Caco-2 (cell line): Measurements from ENCODE around the gene DUSP12. TPM values are rescaled to one million over a fixed set of nuclear protein-coding genes. Genes with fewer than 3 reads are reported as not detected.

Experiments used
- BruUV-seq: library from RNA; stranded (reverse); fragments of 400-500 nt; replicated peaks from 2 replicates; lab custom pipeline; 2021; lab: Mats Ljungman, UMichigan
- CTCF ChIA-PET: fragments of 300-600 bp; sonication (Branson Sonifier 250); formaldehyde crosslinking; loops from one replicate; lab custom pipeline; 2022; ENCODE audit warnings: antibody characterized with exemption; lab: Charles Lee
- POLR2A ChIA-PET: fragments of 300-600 bp; sonication (Branson Sonifier 250); formaldehyde crosslinking; loops from one replicate; lab custom pipeline; 2022; ENCODE audit warnings: antibody characterized with exemption; lab: Charles Lee
- DNase-seq, 2 experiments: peaks; one replicate each; pipeline versions ENCODE4 v3.0.0 to v3.0.0-alpha.2; 2020 to 2022
- H3K27me3 ChIP-seq: replicated peaks from 2 replicates; pipeline ENCODE4 v1.6.0; 2011; ENCODE audit warnings: low read length; ENCODE audit not compliant: control insufficient read depth, insufficient read depth
- H3K36me3 ChIP-seq: 2 replicates; pipeline ENCODE4 v1.5.1; 2011; ENCODE audit warnings: low read length; ENCODE audit not compliant: control insufficient read depth, insufficient read depth
- H3K4me1 ChIP-seq: fragments of 250-450 bp; sonication (Bioruptor Pico); 2 replicates; pipeline ENCODE4 v1.5.1; 2020; ENCODE audit warnings: mild to moderate bottlenecking
- H3K4me3 ChIP-seq: 2 replicates; pipeline ENCODE4 v1.5.1; 2011; ENCODE audit warnings: low read depth, mild to moderate bottlenecking, control low read depth, low read length
- H3K9me3 ChIP-seq: fragments of 250-450 bp; sonication (Bioruptor Pico); 2 replicates; pipeline ENCODE4 v1.5.1; 2020; ENCODE audit warnings: mild to moderate bottlenecking, moderate library complexity
- H3K27ac Mint-ChIP-seq: one replicate; pipeline ENCODE4 v1.8.0; 2022; ENCODE audit warnings: mixed read lengths; ENCODE audit not compliant: unreplicated experiment
- H3K27me3 Mint-ChIP-seq: one replicate; pipeline ENCODE4 v1.8.0; 2022; ENCODE audit warnings: mixed read lengths; ENCODE audit not compliant: insufficient read depth, unreplicated experiment
- H3K36me3 Mint-ChIP-seq: one replicate; pipeline ENCODE4 v1.8.0; 2022; ENCODE audit warnings: mild to moderate bottlenecking, mixed read lengths; ENCODE audit not compliant: insufficient read depth, unreplicated experiment
- H3K4me1 Mint-ChIP-seq: one replicate; pipeline ENCODE4 v1.8.0; 2022; ENCODE audit warnings: low read depth, mixed read lengths; ENCODE audit not compliant: unreplicated experiment
- H3K4me3 Mint-ChIP-seq: one replicate; pipeline ENCODE4 v1.8.0; 2022; ENCODE audit warnings: mild to moderate bottlenecking, moderate library complexity, mixed read lengths; ENCODE audit not compliant: unreplicated experiment
- H3K9me3 Mint-ChIP-seq: one replicate; pipeline ENCODE4 v1.8.0; 2022; ENCODE audit warnings: mixed read lengths; ENCODE audit not compliant: unreplicated experiment
- intact Hi-C: fragments of 100-400 bp; cut with micrococcal nuclease; formaldehyde crosslinking; loops from one replicate; pipeline ENCODE4 v1.10.0; 2022; ENCODE audit not compliant: unreplicated experiment
- total RNA-seq: library from RNA; stranded (reverse); gene quantifications from 2 replicates; pipeline ENCODE4 v1.2.3, GENCODE V29; 2022
- TF ChIP-seq, protein P1 (sequence below), 2 experiments: fragments of 200-600 bp in 1 of 2; IDR thresholded peaks; 1 replicate in 1 of 2; 2 replicates in 1 of 2; pipeline versions ENCODE4 v1.5.1 to v1.8.0; 2011 to 2022; ENCODE audit warnings: antibody characterized with exemption in 1 of 2, control low read depth in 1 of 2, inconsistent platforms in 1 of 2, low read depth in 1 of 2, low read length in 1 of 2, mild to moderate bottlenecking in 1 of 2, moderate library complexity in 1 of 2; ENCODE audit not compliant: insufficient read depth in 1 of 2, severe bottlenecking in 1 of 2, unreplicated experiment in 1 of 2

Gene DUSP12
- total RNA-seq, 1 experiment from 2014 or later: 54.9 TPM

DNA sequence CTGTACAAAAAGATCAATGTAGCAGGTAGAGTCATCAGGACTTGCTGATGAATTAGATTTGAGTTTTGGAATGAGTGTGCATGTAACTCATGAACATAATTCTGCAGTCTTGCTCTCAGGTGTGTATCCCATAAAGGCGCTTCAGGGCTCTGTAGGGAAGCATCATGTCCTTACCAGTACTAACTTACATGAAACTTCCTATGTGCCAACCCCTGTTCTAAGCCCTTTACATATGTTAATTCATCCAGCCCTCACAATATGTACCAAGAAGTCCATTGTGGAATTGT lies 30.3 kb upstream of the DUSP12 start:
- intact Hi-C loops: no loop called here
- H3K36me3 Mint-ChIP-seq: peaks cover 4% of the 10 kb centered on the region
- no TSS peak for BruUV-seq
- no peak overlapping the region for H3K4me3 Mint-ChIP-seq
- peaks cover 24% of the 10 kb centered on the region for H3K27me3 Mint-ChIP-seq
- Histone ChIP-seq H3K36me3 (no peaks in the 10 kb centered on the region), H3K27me3 (no peaks in the 10 kb centered on the region), H3K4me1 (no peaks in the 10 kb centered on the region), H3K4me3 (no peak overlapping the region), H3K9me3 (no peaks in the 10 kb centered on the region)
- no peaks in the 10 kb centered on the region for H3K4me1 Mint-ChIP-seq
- no peak for DNase-seq
- TF ChIP-seq, protein P1, sequence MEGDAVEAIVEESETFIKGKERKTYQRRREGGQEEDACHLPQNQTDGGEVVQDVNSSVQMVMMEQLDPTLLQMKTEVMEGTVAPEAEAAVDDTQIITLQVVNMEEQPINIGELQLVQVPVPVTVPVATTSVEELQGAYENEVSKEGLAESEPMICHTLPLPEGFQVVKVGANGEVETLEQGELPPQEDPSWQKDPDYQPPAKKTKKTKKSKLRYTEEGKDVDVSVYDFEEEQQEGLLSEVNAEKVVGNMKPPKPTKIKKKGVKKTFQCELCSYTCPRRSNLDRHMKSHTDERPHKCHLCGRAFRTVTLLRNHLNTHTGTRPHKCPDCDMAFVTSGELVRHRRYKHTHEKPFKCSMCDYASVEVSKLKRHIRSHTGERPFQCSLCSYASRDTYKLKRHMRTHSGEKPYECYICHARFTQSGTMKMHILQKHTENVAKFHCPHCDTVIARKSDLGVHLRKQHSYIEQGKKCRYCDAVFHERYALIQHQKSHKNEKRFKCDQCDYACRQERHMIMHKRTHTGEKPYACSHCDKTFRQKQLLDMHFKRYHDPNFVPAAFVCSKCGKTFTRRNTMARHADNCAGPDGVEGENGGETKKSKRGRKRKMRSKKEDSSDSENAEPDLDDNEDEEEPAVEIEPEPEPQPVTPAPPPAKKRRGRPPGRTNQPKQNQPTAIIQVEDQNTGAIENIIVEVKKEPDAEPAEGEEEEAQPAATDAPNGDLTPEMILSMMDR (IDR thresholded peaks at IDR 0.05; ENCODE audit: insufficient read depth in 1 of 2, low read depth in 1 of 2, low read length in 1 of 2, severe bottlenecking in 1 of 2, unreplicated experiment in 1 of 2): no peak
- H3K9me3 Mint-ChIP-seq: no peaks in the 10 kb centered on the region
- no peak overlapping the region for H3K27ac Mint-ChIP-seq
- POLR2A ChIA-PET: no interaction called here
- CTCF ChIA-PET: no interaction called here

DNA sequence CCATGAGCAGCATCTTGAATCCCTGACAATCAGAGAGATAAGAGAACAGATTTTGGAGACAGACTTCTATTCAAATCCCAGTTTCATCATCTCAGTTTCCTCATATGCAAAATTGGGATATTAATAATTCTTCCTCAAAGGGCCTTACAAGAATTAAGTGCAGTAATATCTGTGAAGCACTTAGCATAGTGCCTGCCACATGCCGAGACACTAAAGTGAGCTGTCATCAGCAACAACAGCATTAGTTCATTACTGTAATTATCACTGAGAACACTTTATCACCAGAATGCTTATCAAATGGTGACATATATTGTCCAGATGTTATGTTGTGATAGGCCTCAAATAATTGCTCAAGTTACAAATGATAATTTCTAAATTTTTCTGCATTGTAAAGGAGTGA lies 29.2 kb upstream of the DUSP12 start:
- ChIA-PET POLR2A (no interaction called here), CTCF (no interaction called here)
- Mint-ChIP-seq H3K27me3 (peaks cover 24% of the 10 kb centered on the region), H3K4me1 (peaks cover 3% of the 10 kb centered on the region), H3K27ac (no peak overlapping the region), H3K36me3 (peaks cover 4% of the 10 kb centered on the region), H3K4me3 (no peak overlapping the region), H3K9me3 (no peaks in the 10 kb centered on the region)
- Histone ChIP-seq H3K4me1 (no peaks in the 10 kb centered on the region), H3K4me3 (no peak overlapping the region), H3K27me3 (no peaks in the 10 kb centered on the region), H3K9me3 (no peaks in the 10 kb centered on the region), H3K36me3 (no peaks in the 10 kb centered on the region)
- no peak for DNase-seq
- TF ChIP-seq, protein P1 (IDR thresholded peaks at IDR 0.05; ENCODE audit: insufficient read depth in 1 of 2, low read depth in 1 of 2, low read length in 1 of 2, severe bottlenecking in 1 of 2, unreplicated experiment in 1 of 2): no peak
- BruUV-seq: no TSS peak
- intact Hi-C loops: no loop called here

DNA sequence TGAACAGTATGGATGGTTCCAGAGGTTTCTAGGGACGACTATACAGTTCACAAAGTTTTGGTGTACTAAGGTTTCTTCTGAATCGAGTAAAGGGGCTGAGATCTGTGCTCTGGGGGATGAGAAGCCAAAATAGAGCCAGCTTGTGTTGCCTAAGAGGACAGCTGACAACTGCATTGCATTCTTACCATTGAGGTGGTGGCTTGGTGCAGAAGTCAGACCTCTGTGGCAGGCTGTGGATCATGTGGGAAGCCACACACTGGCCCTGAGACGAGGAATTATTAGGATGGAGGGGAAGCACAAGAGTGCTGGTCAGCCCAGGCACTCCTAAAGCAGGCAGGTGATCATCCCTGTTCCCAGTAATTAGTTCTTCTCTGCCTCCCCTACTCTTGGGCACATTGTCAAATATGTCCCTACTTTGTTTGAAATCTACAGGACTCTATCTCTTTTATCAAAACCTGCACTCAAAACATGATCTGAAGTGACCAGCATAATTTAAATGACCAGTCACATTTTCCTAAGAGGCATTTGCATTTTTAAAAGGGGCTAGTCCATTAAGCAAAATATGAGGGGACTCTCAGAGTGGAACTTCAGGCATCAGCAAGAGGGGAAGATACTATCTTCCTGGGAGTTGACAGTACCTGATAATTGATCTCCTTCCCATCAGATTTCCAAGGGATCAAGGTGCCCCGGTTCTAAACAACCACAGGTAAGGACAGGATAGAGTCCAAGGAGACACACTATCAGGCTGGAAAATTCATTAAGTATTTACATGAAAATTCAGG lies 28.4 kb upstream of the DUSP12 start, which contains the start of gene FCRLB:
Gene FCRLB, plus strand, starts transcription at position 589 of the 782 bp plus-strand sequence. CDS start 1,129 bp downstream, outside the sequence.
- H3K4me1 ChIP-seq: no peaks in the 10 kb centered on the region
- Mint-ChIP-seq H3K4me3 (no peak within 1 kb of the TSS), H3K27me3 (peaks cover 24% of the 10 kb centered on the region)

More for the DNA sequence above, 28.4 kb upstream of the DUSP12 start, which contains the start of gene FCRLB:
- H3K9me3 Mint-ChIP-seq: no peaks in the 10 kb centered on the region
- Histone ChIP-seq H3K27me3 (no peaks in the 10 kb centered on the region), H3K36me3 (no peaks in the 10 kb centered on the region), H3K4me3 (no peak within 1 kb of the TSS), H3K9me3 (no peaks in the 10 kb centered on the region)
- H3K4me1 Mint-ChIP-seq: peaks cover 7% of the 10 kb centered on the region
- peaks cover 4% of the 10 kb centered on the region for H3K36me3 Mint-ChIP-seq
- no TSS peak for BruUV-seq
- CTCF ChIA-PET: no interaction called here
- no peak within 1 kb of the TSS for H3K27ac Mint-ChIP-seq
- intact Hi-C loops: no loop called here
- DNase-seq: no peak
- TF ChIP-seq, protein P1 (IDR thresholded peaks at IDR 0.05; ENCODE audit: insufficient read depth in 1 of 2, low read depth in 1 of 2, low read length in 1 of 2, severe bottlenecking in 1 of 2, unreplicated experiment in 1 of 2): no peak
- POLR2A ChIA-PET: no interaction called here
